KG1 (cell line): Measurements from ENCODE around the gene TTC39A.
A peak's percentile ranks its signal among the peaks of the same experiment; 100 is the strongest.

Experiments used
- DNase-seq: peaks from one replicate; lab custom pipeline; 2025; lab: John Stamatoyannopoulos, UW

TTC39A gene

GRCh38 chr1:51314974-51315373, 15.4 kb downstream of the TTC39A start:
- DNase-seq = no peak

- no peak for DNase-seq
Observed at GRCh38 chr1:51313961-51314777, 16.2 kb downstream of the TTC39A start.

- DNase-seq = no peak
Observed at GRCh38 chr1:51313268-51313852, 17.0 kb downstream of the TTC39A start.

GRCh38 chr1:51312718-51313117, 17.6 kb downstream of the TTC39A start:
- DNase-seq = no peak

- DNase-seq = no peak
Observed at GRCh38 chr1:51311826-51312225, 18.5 kb downstream of the TTC39A start.

GRCh38 chr1:51310871-51311613, 19.3 kb downstream of the TTC39A start:
- no peak for DNase-seq

GRCh38 chr1:51309291-51309690, 21.1 kb downstream of the TTC39A start:
- no peak for DNase-seq

- DNase-seq = no peak
Observed at GRCh38 chr1:51308636-51309035, 21.7 kb downstream of the TTC39A start.

- no peak for DNase-seq
Observed at GRCh38 chr1:51306950-51307349, 23.4 kb downstream of the TTC39A start.

- no peak for DNase-seq
Observed at GRCh38 chr1:51305371-51305823, 25.0 kb downstream of the TTC39A start.

GRCh38 chr1:51304360-51304759, 26.0 kb downstream of the TTC39A start:
- no peak for DNase-seq

- DNase-seq = peak; percentile 28
Observed at GRCh38 chr1:51303751-51304251, 26.6 kb downstream of the TTC39A start.

GRCh38 chr1:51303315-51303714, 27.0 kb downstream of the TTC39A start:
- DNase-seq = no peak

- DNase-seq = no peak
Observed at GRCh38 chr1:51302746-51303145, 27.6 kb downstream of the TTC39A start.

- DNase-seq = no peak
Observed at GRCh38 chr1:51302270-51302669, 28.1 kb downstream of the TTC39A start.

GRCh38 chr1:51301844-51302162, 28.6 kb downstream of the TTC39A start:
- no peak for DNase-seq

GRCh38 chr1:51301152-51301843, 29.1 kb downstream of the TTC39A start:
- no peak for DNase-seq

GRCh38 chr1:51299981-51300670, 30.2 kb downstream of the TTC39A start:
- no peak for DNase-seq

- DNase-seq = no peak
Observed at GRCh38 chr1:51299185-51299885, 31.0 kb downstream of the TTC39A start.

- no peak for DNase-seq
Observed at GRCh38 chr1:51298322-51298705, 32.0 kb downstream of the TTC39A start.
